Calu3 (cell line): ENCODE data around the gene TGFBR2. TPM values are rescaled to one million over a fixed set of nuclear protein-coding genes. Genes with fewer than 3 reads are reported as not detected.
A peak's percentile ranks its signal among the peaks of the same experiment; 100 is the strongest.

Experiments used
- BruUV-seq: library from RNA; stranded (reverse); fragments of 400-500 nt; replicated peaks from 2 replicates; lab custom pipeline; 2021; lab: Mats Ljungman, UMichigan
- CTCF ChIA-PET: fragments of 300-600 bp; sonication (Branson Sonifier 250); formaldehyde crosslinking; loops from one replicate; lab custom pipeline; 2022; ENCODE audit warnings: antibody characterized with exemption; lab: Charles Lee
- DNase-seq: peaks from one replicate; pipeline ENCODE4 v3.0.0; 2022
- H3K27ac Mint-ChIP-seq: one replicate; pipeline ENCODE4 v1.8.0; 2022; ENCODE audit warnings: mixed read lengths; ENCODE audit not compliant: unreplicated experiment
- H3K27me3 Mint-ChIP-seq: one replicate; pipeline ENCODE4 v1.8.0; 2022; ENCODE audit warnings: mixed read lengths; ENCODE audit not compliant: unreplicated experiment
- H3K36me3 Mint-ChIP-seq: one replicate; pipeline ENCODE4 v1.8.0; 2022; ENCODE audit warnings: mild to moderate bottlenecking, moderate library complexity, mixed read lengths; ENCODE audit not compliant: insufficient read depth, unreplicated experiment
- H3K4me1 Mint-ChIP-seq: one replicate; pipeline ENCODE4 v1.8.0; 2022; ENCODE audit warnings: mild to moderate bottlenecking, low read depth, mixed read lengths; ENCODE audit not compliant: unreplicated experiment
- H3K4me3 Mint-ChIP-seq: one replicate; pipeline ENCODE4 v1.8.0; 2022; ENCODE audit warnings: mild to moderate bottlenecking, low read depth, moderate library complexity, mixed read lengths; ENCODE audit not compliant: unreplicated experiment
- H3K9me3 Mint-ChIP-seq: one replicate; pipeline ENCODE4 v1.8.0; 2022; ENCODE audit warnings: low read depth, mixed read lengths; ENCODE audit not compliant: unreplicated experiment
- intact Hi-C: fragments of 100-400 bp; cut with micrococcal nuclease; formaldehyde crosslinking; loops from one replicate; pipeline ENCODE4 v1.10.0; 2022; ENCODE audit not compliant: unreplicated experiment
- total RNA-seq: library from RNA; stranded (reverse); gene quantifications from 2 replicates; pipeline ENCODE4 v1.2.3, GENCODE V29; 2022
- TF ChIP-seq, protein P1 (sequence below): fragments of 200-600 bp; IDR thresholded peaks from one replicate; pipeline ENCODE4 v1.8.0; 2022; ENCODE audit warnings: antibody characterized with exemption; ENCODE audit not compliant: unreplicated experiment

The TGFBR2 gene
- total RNA-seq, 1 experiment from 2014 or later, result 105 TPM

DNA sequence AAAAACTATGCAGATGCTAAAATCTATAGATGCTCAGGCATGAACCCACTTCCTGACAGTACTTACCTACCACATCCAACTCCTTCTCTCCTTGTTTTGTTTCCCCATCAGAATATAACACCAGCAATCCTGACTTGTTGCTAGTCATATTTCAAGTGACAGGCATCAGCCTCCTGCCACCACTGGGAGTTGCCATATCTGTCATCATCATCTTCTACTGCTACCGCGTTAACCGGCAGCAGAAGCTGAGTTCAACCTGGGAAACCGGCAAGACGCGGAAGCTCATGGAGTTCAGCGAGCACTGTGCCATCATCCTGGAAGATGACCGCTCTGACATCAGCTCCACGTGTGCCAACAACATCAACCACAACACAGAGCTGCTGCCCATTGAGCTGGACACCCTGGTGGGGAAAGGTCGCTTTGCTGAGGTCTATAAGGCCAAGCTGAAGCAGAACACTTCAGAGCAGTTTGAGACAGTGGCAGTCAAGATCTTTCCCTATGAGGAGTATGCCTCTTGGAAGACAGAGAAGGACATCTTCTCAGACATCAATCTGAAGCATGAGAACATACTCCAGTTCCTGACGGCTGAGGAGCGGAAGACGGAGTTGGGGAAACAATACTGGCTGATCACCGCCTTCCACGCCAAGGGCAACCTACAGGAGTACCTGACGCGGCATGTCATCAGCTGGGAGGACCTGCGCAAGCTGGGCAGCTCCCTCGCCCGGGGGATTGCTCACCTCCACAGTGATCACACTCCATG, 65.3 kb downstream of the TGFBR2 start:
- no peaks in the 10 kb centered on the region for H3K9me3 Mint-ChIP-seq
- no peak for DNase-seq
- no TSS peak for BruUV-seq
- peak overlapping the region; percentile 63 for H3K27ac Mint-ChIP-seq
- CTCF ChIA-PET, result no interaction called here
- TF ChIP-seq, protein P1, sequence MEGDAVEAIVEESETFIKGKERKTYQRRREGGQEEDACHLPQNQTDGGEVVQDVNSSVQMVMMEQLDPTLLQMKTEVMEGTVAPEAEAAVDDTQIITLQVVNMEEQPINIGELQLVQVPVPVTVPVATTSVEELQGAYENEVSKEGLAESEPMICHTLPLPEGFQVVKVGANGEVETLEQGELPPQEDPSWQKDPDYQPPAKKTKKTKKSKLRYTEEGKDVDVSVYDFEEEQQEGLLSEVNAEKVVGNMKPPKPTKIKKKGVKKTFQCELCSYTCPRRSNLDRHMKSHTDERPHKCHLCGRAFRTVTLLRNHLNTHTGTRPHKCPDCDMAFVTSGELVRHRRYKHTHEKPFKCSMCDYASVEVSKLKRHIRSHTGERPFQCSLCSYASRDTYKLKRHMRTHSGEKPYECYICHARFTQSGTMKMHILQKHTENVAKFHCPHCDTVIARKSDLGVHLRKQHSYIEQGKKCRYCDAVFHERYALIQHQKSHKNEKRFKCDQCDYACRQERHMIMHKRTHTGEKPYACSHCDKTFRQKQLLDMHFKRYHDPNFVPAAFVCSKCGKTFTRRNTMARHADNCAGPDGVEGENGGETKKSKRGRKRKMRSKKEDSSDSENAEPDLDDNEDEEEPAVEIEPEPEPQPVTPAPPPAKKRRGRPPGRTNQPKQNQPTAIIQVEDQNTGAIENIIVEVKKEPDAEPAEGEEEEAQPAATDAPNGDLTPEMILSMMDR, result no peak
- H3K27me3 Mint-ChIP-seq, result no peaks in the 10 kb centered on the region
- H3K4me3 Mint-ChIP-seq, result no peak overlapping the region
- H3K36me3 Mint-ChIP-seq, result peaks cover 66% of the 10 kb centered on the region
- intact Hi-C loops, result no loop called here
- H3K4me1 Mint-ChIP-seq, result peaks cover 8% of the 10 kb centered on the region

GRCh38 chr3:30672287-30672735, 65.9 kb downstream of the TGFBR2 start:
- Mint-ChIP-seq H3K27me3 (no peaks in the 10 kb centered on the region), H3K27ac (peak overlapping the region; percentile 27), H3K4me3 (no peak overlapping the region), H3K4me1 (peaks cover 8% of the 10 kb centered on the region), H3K36me3 (peaks cover 72% of the 10 kb centered on the region), H3K9me3 (no peaks in the 10 kb centered on the region)
- CTCF ChIA-PET, result no interaction called here
- DNase-seq, result no peak
- TF ChIP-seq, protein P1, result no peak
- intact Hi-C loops, result no loop called here
- BruUV-seq, result no TSS peak

DNA sequence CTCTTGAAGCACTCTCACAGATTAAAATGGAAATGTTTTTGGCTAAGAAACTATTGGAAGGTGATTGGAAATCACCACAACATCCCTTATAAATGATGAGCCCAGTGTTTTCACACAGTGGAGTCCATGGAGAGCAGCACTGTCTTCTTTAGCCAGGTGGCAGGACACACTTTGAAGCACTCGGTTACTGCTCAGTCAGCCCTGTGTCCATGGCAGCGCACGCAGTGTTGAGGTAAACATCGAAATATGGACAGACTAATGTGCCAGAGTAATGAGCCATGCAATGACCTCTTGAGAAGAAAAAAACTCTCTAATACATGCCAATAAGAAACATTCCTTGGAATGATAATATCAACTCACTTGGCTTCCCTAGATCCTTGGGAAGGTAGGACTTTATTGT, 66.6 kb downstream of the TGFBR2 start:
- Mint-ChIP-seq H3K4me3 (no peak overlapping the region), H3K36me3 (peaks cover 77% of the 10 kb centered on the region), H3K9me3 (no peaks in the 10 kb centered on the region), H3K27ac (peak overlapping the region; percentile 27), H3K4me1 (peaks cover 8% of the 10 kb centered on the region), H3K27me3 (no peaks in the 10 kb centered on the region)
- intact Hi-C loops, result no loop called here
- TF ChIP-seq, protein P1, result no peak
- CTCF ChIA-PET, result no interaction called here
- no peak for DNase-seq
- BruUV-seq, result no TSS peak

DNA sequence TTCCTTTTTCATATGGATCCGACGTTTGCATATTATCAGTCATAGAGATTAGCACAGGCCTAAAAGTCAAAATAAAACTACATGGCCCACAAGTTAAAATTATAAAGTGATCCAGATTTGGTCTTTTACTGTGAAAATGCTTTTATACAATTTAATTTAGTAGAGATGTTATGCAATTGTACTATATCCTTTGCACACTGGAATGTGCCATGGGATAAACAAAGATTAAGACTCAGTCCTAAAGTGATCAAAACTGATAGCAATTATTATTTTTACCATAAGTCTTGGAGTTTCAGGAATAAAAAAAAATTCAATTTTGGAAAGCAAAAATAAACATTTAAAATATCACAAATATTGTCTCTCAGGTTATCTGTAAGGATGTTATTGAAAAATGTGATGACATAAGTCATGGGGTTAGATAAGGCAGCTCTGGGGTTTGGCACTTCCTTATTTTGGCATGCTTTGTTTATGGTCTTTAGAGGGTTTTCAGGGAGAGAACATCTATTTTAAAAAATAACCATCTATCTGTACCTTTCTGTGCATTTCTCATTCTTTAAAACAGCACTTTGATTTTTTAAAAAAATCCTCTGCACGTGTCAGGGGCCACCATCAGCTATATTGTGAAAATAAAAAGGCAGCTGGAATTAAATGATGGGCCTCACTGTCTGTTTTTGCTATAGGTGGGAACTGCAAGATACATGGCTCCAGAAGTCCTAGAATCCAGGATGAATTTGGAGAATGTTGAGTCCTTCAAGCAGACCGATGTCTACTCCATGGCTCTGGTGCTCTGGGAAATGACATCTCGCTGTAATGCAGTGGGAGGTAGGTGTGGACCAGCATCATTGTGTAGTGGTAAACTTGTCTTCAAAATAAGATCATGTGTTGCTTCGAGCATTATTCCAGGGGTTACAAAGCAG, 67.3 kb downstream of the TGFBR2 start:
- CTCF ChIA-PET, result no interaction called here
- H3K4me3 Mint-ChIP-seq, result no peak overlapping the region
- peaks cover 74% of the 10 kb centered on the region for H3K36me3 Mint-ChIP-seq
- peaks cover 8% of the 10 kb centered on the region for H3K4me1 Mint-ChIP-seq
- intact Hi-C loops, result no loop called here
- H3K9me3 Mint-ChIP-seq, result no peaks in the 10 kb centered on the region
- no peaks in the 10 kb centered on the region for H3K27me3 Mint-ChIP-seq
- no peak for DNase-seq
- TF ChIP-seq, protein P1, result no peak
- BruUV-seq, result no TSS peak
- H3K27ac Mint-ChIP-seq, result no peak overlapping the region
